ENCODE results near the gene THYN1. TPM values are rescaled to one million over a fixed set of nuclear protein-coding genes. Genes with fewer than 3 reads are reported as not detected.
A peak's percentile ranks its signal among the peaks of the same experiment; 100 is the strongest.

Gene THYN1
- total RNA-seq, 2 experiments from 2014 or later = 56.4 to 61.6 TPM

GRCh38 chr11:134238956-134239355, 14.2 kb downstream of the THYN1 start:
- Mint-ChIP-seq H3K4me3 (no peak overlapping the region), H3K9me3 (no peaks in the 10 kb centered on the region), H3K27me3 (no peaks in the 10 kb centered on the region), H3K36me3 (ENCODE audit: low read depth) (peaks cover 39% of the 10 kb centered on the region), H3K4me1 (no peaks in the 10 kb centered on the region), H3K27ac (no peak overlapping the region)
- DNase-seq = no peak
- CTCF ChIA-PET = no interaction called here
- POLR2A ChIA-PET = no interaction called here

- Mint-ChIP-seq H3K9me3 (no peaks in the 10 kb centered on the region), H3K27me3 (no peaks in the 10 kb centered on the region), H3K4me3 (no peak overlapping the region), H3K36me3 (ENCODE audit: low read depth) (peaks cover 30% of the 10 kb centered on the region), H3K27ac (peak overlapping the region; percentile 9), H3K4me1 (peaks cover 5% of the 10 kb centered on the region)
- POLR2A ChIA-PET = no interaction called here
- DNase-seq = no peak
- CTCF ChIA-PET = no interaction called here
Observed at GRCh38 chr11:134237557-134237922, 15.6 kb downstream of the THYN1 start.

- Mint-ChIP-seq H3K9me3 (no peaks in the 10 kb centered on the region), H3K27me3 (no peaks in the 10 kb centered on the region), H3K4me1 (peaks cover 11% of the 10 kb centered on the region), H3K4me3 (no peak overlapping the region), H3K27ac (peak overlapping the region; percentile 9), H3K36me3 (ENCODE audit: low read depth) (peaks cover 30% of the 10 kb centered on the region)
- no peak for DNase-seq
- POLR2A ChIA-PET = no interaction called here
- CTCF ChIA-PET = no interaction called here
Observed at GRCh38 chr11:134236834-134237556, 16.2 kb downstream of the THYN1 start.

- Mint-ChIP-seq H3K27me3 (no peaks in the 10 kb centered on the region), H3K9me3 (no peaks in the 10 kb centered on the region), H3K4me1 (peaks cover 24% of the 10 kb centered on the region), H3K27ac (no peak overlapping the region), H3K36me3 (ENCODE audit: low read depth) (peaks cover 33% of the 10 kb centered on the region), H3K4me3 (no peak overlapping the region)
- DNase-seq = no peak
- ChIA-PET POLR2A (no interaction called here), CTCF (interaction anchor here (2.7 kb wide), 1 partner anchor 9 kb away, joined by 16 read pairs; no protein-coding TSS in a partner anchor)
Observed at GRCh38 chr11:134235399-134235798, 17.8 kb downstream of the THYN1 start.

- no peak for DNase-seq
- Mint-ChIP-seq H3K9me3 (no peaks in the 10 kb centered on the region), H3K27ac (no peak overlapping the region), H3K4me3 (no peak overlapping the region), H3K36me3 (ENCODE audit: low read depth) (peaks cover 34% of the 10 kb centered on the region), H3K27me3 (no peaks in the 10 kb centered on the region), H3K4me1 (peaks cover 38% of the 10 kb centered on the region)
- ChIA-PET POLR2A (no interaction called here), CTCF (interaction anchor here (0.5 to 2.7 kb wide), 5 partner anchors 10 to 42 kb away, joined by 3 to 16 read pairs (median 3); partner anchors contain the start of gene GLB1L3)
Observed at GRCh38 chr11:134233729-134234179, 19.4 kb downstream of the THYN1 start.

- peaks cover 32% of the 10 kb centered on the region for H3K36me3 Mint-ChIP-seq (ENCODE audit: low read depth)
- H3K27ac Mint-ChIP-seq = peak overlapping the region; percentile 28
- no peaks in the 10 kb centered on the region for H3K9me3 Mint-ChIP-seq
- H3K4me1 Mint-ChIP-seq = peaks cover 55% of the 10 kb centered on the region
- DNase-seq = no peak
- ChIA-PET POLR2A (no interaction called here), CTCF (interaction anchor here (1.6 to 2.6 kb wide), 2 partner anchors 12 to 21 kb away, joined by 4 to 11 read pairs; partner anchors contain the start of genes ACAD8 and THYN1)
- no peak overlapping the region for H3K4me3 Mint-ChIP-seq
- no peaks in the 10 kb centered on the region for H3K27me3 Mint-ChIP-seq
Observed at GRCh38 chr11:134231958-134232659, 21.0 kb downstream of the THYN1 start.

- Mint-ChIP-seq H3K27me3 (no peaks in the 10 kb centered on the region), H3K9me3 (no peaks in the 10 kb centered on the region), H3K27ac (no peak overlapping the region), H3K4me1 (peaks cover 72% of the 10 kb centered on the region), H3K4me3 (no peak overlapping the region), H3K36me3 (ENCODE audit: low read depth) (peaks cover 34% of the 10 kb centered on the region)
- ChIA-PET CTCF (interaction anchor here (2.6 to 2.9 kb wide), 2 partner anchors 14 to 31 kb away, joined by 11 to 12 read pairs; no protein-coding TSS in a partner anchor), POLR2A (interaction anchor here (0.6 kb wide), 1 partner anchor 27 kb away, joined by 3 read pairs; no protein-coding TSS in a partner anchor)
- no peak for DNase-seq
Observed at GRCh38 chr11:134230339-134230738, 22.8 kb downstream of the THYN1 start.

- CTCF ChIA-PET = interaction anchor here (1.0 to 2.9 kb wide), 4 partner anchors 14 to 42 kb away, joined by 3 to 12 read pairs (median 7); no protein-coding TSS in a partner anchor
- H3K27ac Mint-ChIP-seq = no peak overlapping the region
- H3K27me3 Mint-ChIP-seq = no peaks in the 10 kb centered on the region
- no peaks in the 10 kb centered on the region for H3K9me3 Mint-ChIP-seq
- H3K36me3 Mint-ChIP-seq (ENCODE audit: low read depth) = peaks cover 29% of the 10 kb centered on the region
- peaks cover 72% of the 10 kb centered on the region for H3K4me1 Mint-ChIP-seq
- POLR2A ChIA-PET = no interaction called here
- H3K4me3 Mint-ChIP-seq = no peak overlapping the region
- DNase-seq = no peak
Observed at GRCh38 chr11:134229126-134229790, 23.9 kb downstream of the THYN1 start.

- H3K4me3 Mint-ChIP-seq = no peak overlapping the region
- peak; percentile 51 for DNase-seq
- H3K36me3 Mint-ChIP-seq (ENCODE audit: low read depth) = peaks cover 29% of the 10 kb centered on the region
- ChIA-PET POLR2A (no interaction called here), CTCF (interaction anchor here (1.0 to 2.9 kb wide), 3 partner anchors 15 to 41 kb away, joined by 3 to 12 read pairs (median 3); no protein-coding TSS in a partner anchor)
- peaks cover 72% of the 10 kb centered on the region for H3K4me1 Mint-ChIP-seq
- H3K9me3 Mint-ChIP-seq = no peaks in the 10 kb centered on the region
- H3K27me3 Mint-ChIP-seq = no peaks in the 10 kb centered on the region
- no peak overlapping the region for H3K27ac Mint-ChIP-seq
Observed at GRCh38 chr11:134228625-134229024, 24.5 kb downstream of the THYN1 start.

- Mint-ChIP-seq H3K9me3 (no peaks in the 10 kb centered on the region), H3K27ac (no peak overlapping the region), H3K4me1 (peaks cover 75% of the 10 kb centered on the region), H3K36me3 (ENCODE audit: low read depth) (peaks cover 38% of the 10 kb centered on the region), H3K27me3 (no peaks in the 10 kb centered on the region), H3K4me3 (peak overlapping the region; percentile 88)
- DNase-seq = no peak
- POLR2A ChIA-PET = no interaction called here
- CTCF ChIA-PET = interaction anchor here (1.0 to 4.1 kb wide), 3 partner anchors 18 to 48 kb away, joined by 3 to 26 read pairs (median 4); partner anchors contain the start of gene GLB1L3
Observed at GRCh38 chr11:134226806-134227325, 26.3 kb downstream of the THYN1 start.

- CTCF ChIA-PET = interaction anchor here (0.6 to 4.1 kb wide), 9 partner anchors 12 to 817 kb away, joined by 3 to 26 read pairs (median 5); partner anchors contain the start of gene GLB1L3
- Mint-ChIP-seq H3K4me3 (peak overlapping the region; percentile 88), H3K27me3 (no peaks in the 10 kb centered on the region), H3K4me1 (peaks cover 73% of the 10 kb centered on the region), H3K27ac (peak overlapping the region; percentile 88), H3K9me3 (no peaks in the 10 kb centered on the region), H3K36me3 (ENCODE audit: low read depth) (peaks cover 41% of the 10 kb centered on the region)
- DNase-seq = peak; percentile 73
- POLR2A ChIA-PET = interaction anchor here (0.7 to 2.0 kb wide), 4 partner anchors 29 to 280 kb away, joined by 3 to 14 read pairs (median 8); partner anchors contain the start of genes ACAD8, GLB1L3 and THYN1
Observed at GRCh38 chr11:134224710-134225664, 28.2 kb downstream of the THYN1 start.
